Stimulated activated CD8-positive, alpha-beta memory T cell treated with anti-CD3 and anti-CD28 coated beads, Interleukin-4, amount 100 ng/mL, for 4 hours (primary cell): Measurements from ENCODE around the gene PLCB4.
"Not testable (repeated sequence)": the region's sequence is repeated elsewhere in the genome, so short reads cannot be mapped to it uniquely, and the experiment has no call there.

Experiments
- DNase-seq, 2 donors: peaks; one replicate each; pipeline ENCODE4 v3.0.0-alpha.2; 2020; ENCODE audit warnings: low read depth in 2 of 2, low spot score in 1 of 2

Gene PLCB4

GRCh38 chr20:9068841-9069663 lies at the start of gene PLCB4:
TSS of gene PLCB4 (plus strand) at chr20:9069087. CDS start at chr20:9307815, 238,728 bp downstream.
- DNase-seq = no peak

- no peak for DNase-seq
These were observed 49.1 kb upstream of the PLCB4 start for GRCh38 chr20:9019833-9020232.

- no peak for DNase-seq
These were observed 47.7 kb upstream of the PLCB4 start for GRCh38 chr20:9021216-9021615.

GRCh38 chr20:9021699-9022098 lies 47.2 kb upstream of the PLCB4 start:
- DNase-seq = no peak

- no peak for DNase-seq
These were observed 46.5 kb upstream of the PLCB4 start for GRCh38 chr20:9022376-9022775.

GRCh38 chr20:9024606-9025005 lies 44.3 kb upstream of the PLCB4 start:
- DNase-seq = no peak

GRCh38 chr20:9025011-9025410 lies 43.9 kb upstream of the PLCB4 start:
- no peak for DNase-seq

- no peak for DNase-seq
These were observed 43.2 kb upstream of the PLCB4 start for GRCh38 chr20:9025643-9026042.

GRCh38 chr20:9027626-9028025 lies 41.3 kb upstream of the PLCB4 start:
- DNase-seq = no peak

- DNase-seq = no peak
These were observed 40.5 kb upstream of the PLCB4 start for GRCh38 chr20:9028419-9028818.

GRCh38 chr20:9031991-9032390 lies 36.9 kb upstream of the PLCB4 start:
- DNase-seq = no peak

GRCh38 chr20:9032758-9033157 lies 36.1 kb upstream of the PLCB4 start:
- no peak for DNase-seq

GRCh38 chr20:9035126-9035525 lies 33.8 kb upstream of the PLCB4 start:
- DNase-seq = no peak

GRCh38 chr20:9036593-9036992 lies 32.3 kb upstream of the PLCB4 start:
- no peak for DNase-seq

GRCh38 chr20:9038791-9039535 lies 29.9 kb upstream of the PLCB4 start:
- DNase-seq = no peak

GRCh38 chr20:9040863-9041524 lies 27.9 kb upstream of the PLCB4 start:
- DNase-seq = no peak

- DNase-seq = no peak
These were observed 25.5 kb upstream of the PLCB4 start for GRCh38 chr20:9043364-9043763.

- not testable (repeated sequence) for DNase-seq
These were observed 21.0 kb upstream of the PLCB4 start for GRCh38 chr20:9047928-9048327.

- DNase-seq = no peak
These were observed 17.4 kb upstream of the PLCB4 start for GRCh38 chr20:9051508-9051907.

- DNase-seq = no peak
These were observed 16.8 kb upstream of the PLCB4 start for GRCh38 chr20:9052136-9052535.

- DNase-seq = no peak
These were observed 15.8 kb upstream of the PLCB4 start for GRCh38 chr20:9053108-9053507.

- no peak for DNase-seq
These were observed 14.7 kb upstream of the PLCB4 start for GRCh38 chr20:9054176-9054575.
